Posterior cingulate gyrus (tissue), 11 donors: ENCODE measurements around the gene LPAR6.
"Not testable (repeated sequence)": the region's sequence is repeated elsewhere in the genome, so short reads cannot be mapped to it uniquely, and the experiment has no call there.

Source experiments
- DNase-seq, 10 donors: peaks; one replicate each; pipeline versions ENCODE4 v3.0.0 to v3.0.0-alpha.2; 2020 to 2021; ENCODE audit warnings: mixed read lengths in 3 of 10
- intact Hi-C: fragments of 100-400 bp; cut with DNase I; formaldehyde crosslinking; loops from one replicate; pipeline ENCODE4 v1.15.1; 2023

The LPAR6 gene

GRCh38 chr13:48422003-48422402 is 9.1 kb upstream of the LPAR6 start:
- intact Hi-C loops, DNase-seq: not testable (repeated sequence)

GRCh38 chr13:48415516-48415915 is 2.6 kb upstream of the LPAR6 start:
- no peak for DNase-seq
- intact Hi-C loops: no loop called here

DNA sequence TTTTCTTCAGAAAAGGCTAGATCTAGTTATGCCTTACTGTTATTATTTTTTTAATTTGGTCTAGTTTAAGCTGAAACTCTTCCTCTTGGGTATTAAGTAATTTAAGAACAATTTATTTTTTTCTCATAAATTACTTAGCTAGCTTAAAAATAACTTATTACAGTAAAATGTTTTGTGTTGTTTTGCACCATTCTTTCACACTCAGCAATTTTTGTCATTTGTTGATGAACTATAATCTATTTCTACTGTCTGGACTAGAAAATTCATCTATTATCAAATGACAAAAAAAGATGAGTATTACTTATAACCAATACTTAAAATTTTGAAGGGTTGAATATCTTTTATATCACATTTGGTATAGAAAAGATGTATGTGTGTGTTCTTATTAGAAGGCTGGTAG is 1.6 kb upstream of the LPAR6 start:
- intact Hi-C loops: no loop called here

DNA sequence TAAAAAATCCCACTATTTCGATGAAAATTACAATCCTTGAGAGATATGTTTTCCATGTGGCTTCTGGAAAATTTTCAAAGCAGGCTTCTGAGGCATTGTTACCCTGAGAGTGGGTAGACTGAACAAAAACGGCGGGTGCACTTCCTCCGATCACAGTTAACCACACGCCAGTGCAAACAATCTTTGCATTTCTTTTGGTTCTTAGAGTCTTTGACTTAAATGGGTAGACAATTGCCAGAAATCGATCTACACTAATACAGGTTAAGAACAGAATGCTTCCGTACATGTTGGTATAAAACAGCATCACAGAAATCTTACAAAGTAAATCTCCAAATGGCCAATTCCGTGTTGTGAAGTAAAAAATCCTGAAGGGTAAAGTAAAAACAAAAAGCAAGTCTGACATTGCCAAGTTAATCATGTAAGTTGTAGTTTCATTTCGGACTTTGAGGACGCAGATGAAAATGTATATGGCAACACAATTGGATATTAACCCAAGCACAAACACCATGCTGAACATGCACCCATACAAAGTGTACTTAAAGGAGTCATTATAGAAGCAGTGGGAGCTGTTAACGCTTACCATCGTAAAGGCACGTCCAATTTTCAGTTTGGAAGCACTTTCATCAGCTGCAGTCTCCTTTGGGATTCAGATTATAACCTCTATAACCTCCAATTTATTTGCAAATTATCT is 927 bp downstream of the LPAR6 start:
- no peak for DNase-seq
- intact Hi-C loops: no loop called here

More for the DNA sequence above, 1.6 kb upstream of the LPAR6 start:
- no peak for DNase-seq

DNA sequence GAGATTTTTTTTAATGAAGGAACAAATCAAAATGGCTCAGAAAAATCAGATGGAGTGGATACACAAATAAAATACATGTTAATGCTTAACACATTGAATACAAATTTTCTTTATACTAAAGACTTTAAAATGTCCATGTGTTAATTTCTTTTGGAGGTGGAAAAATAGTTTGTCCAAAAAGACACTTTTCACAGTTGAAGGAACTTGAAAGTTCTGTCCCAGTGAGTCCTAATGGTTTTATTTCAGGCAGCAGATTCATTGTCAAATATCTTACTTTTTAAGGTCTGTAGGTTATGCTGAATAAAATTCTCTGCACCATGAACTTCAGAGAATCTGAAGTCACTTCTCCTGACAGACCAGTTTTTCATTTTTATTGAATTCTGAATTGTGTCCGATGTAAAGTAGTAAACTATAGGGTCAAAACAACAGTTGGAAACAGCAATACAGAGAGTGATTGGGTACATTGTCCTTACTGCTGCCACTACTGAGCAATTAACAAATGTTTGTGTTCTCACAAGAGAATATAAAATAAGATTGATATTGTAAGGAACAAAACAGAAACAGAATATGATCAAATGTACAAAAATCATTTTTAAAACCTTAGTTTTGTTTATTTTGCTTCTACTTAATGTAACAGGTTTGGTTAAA is 1.6 kb downstream of the LPAR6 start:
- intact Hi-C loops: no loop called here
- DNase-seq: no peak

GRCh38 chr13:48410199-48410598 is 2.7 kb downstream of the LPAR6 start:
- DNase-seq: no peak

GRCh38 chr13:48405875-48406274 is 7.0 kb downstream of the LPAR6 start:
- DNase-seq: no peak
- intact Hi-C loops: no loop called here

More at GRCh38 chr13:48410199-48410598, 2.7 kb downstream of the LPAR6 start:
- intact Hi-C loops: no loop called here

- intact Hi-C loops: no loop called here
- DNase-seq: no peak
Observed at GRCh38 chr13:48404952-48405351, 8.0 kb downstream of the LPAR6 start.

GRCh38 chr13:48403913-48404312 is 9.0 kb downstream of the LPAR6 start:
- no peak for DNase-seq
- intact Hi-C loops: no loop called here

DNA sequence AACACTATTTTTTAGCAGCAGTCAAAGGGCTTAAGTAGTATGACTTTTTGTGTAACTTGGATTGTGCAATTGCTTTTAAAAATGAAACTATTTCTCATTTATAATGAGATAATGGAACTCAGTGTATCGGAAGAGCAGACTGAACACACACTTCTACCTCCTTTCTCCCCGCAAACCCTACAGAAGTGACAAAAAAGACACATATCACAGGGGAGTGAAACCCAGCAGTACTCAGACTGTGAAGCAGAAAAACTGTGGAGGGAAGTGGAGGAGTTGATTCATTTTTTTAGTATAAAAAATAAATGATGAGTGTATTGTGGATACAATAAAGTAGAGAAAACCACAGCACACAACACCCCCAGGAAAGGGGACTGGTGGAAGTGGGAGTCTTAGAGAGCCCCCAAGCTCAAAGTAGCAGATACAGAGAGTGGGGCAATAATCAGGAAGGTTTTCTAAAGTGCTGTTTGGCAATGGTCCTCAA is 9.7 kb downstream of the LPAR6 start:
- intact Hi-C loops: no loop called here
- no peak for DNase-seq

GRCh38 chr13:48402325-48402932 is 10.5 kb downstream of the LPAR6 start:
- DNase-seq: no peak
- intact Hi-C loops: no loop called here

- intact Hi-C loops: no loop called here
- no peak for DNase-seq
Observed at GRCh38 chr13:48401480-48401879, 11.4 kb downstream of the LPAR6 start.

DNA sequence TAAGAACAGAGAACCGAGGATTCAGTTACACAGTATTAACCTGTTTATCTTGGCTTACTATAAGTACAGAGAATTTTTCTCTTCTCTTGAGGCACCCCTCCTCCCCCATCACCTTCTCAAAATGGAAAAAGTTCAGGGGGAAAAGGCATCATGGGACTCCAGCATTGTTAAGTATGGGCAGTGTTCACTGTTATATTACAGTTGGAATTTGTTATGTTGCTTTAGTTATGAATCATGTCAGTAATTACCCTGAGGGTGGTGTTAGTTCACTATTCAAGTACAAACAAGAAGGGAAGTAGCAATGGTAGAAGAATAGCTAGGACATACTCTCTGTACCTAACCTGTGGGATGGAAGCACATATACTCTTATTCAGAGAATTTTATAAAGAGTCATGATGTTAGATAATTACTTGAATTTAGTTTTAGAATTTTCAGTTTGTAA is 12.0 kb downstream of the LPAR6 start:
- intact Hi-C loops: no loop called here
- DNase-seq: no peak

- intact Hi-C loops: no loop called here
Observed at GRCh38 chr13:48400090-48400694, 12.7 kb downstream of the LPAR6 start.

DNA sequence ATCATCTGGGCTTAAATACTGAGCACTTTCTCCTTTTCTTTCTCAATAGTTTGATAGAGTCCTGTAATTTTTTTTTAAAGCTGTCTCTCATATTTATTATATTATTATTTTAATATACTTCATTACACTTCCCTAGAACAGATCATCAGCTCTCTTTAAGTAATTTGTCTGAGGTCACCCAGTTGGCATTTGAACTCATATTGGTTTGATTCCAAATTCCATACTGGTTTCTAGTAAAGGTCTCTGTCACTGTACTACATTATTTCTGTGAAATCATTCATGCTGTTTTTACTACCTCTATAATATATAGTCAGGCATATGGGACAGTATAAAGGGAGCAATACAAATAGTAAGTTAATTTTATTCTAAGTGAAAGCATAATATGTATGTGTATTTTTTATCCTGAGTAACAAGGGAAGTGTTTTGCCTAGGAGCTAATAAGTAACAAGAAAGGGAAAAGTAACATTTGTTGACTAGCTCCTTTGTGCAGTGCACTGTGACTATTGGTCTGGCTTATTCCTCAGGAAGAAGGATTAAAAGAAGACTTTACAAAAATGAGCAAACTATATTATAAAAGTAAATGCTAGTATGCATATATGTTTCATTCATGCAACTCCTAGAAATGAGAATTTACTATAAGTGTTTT is 14.3 kb downstream of the LPAR6 start:
- no peak for DNase-seq
- intact Hi-C loops: no loop called here

More at GRCh38 chr13:48400090-48400694, 12.7 kb downstream of the LPAR6 start:
- DNase-seq: no peak

DNA sequence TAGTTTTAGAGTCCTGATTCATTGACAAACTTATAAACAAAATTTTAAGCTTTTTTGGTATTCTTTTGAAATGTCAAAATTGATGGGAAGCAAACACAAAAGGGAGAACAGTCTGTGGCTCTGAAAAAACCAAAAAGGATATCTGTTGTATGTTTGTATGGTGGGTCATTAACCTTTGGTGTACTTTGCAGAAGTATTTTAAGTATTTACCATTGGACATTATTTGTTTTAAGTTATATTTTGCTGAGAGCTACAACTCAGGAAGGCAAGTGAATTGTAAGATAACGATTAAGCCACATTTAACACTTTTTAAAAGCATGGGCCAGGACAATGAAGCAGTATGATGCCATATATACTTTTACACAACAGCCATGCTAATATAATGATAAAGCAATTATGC is 15.2 kb downstream of the LPAR6 start:
- no peak for DNase-seq
- intact Hi-C loops: no loop called here

- DNase-seq: no peak
- intact Hi-C loops: no loop called here
Observed at GRCh38 chr13:48393698-48394085, 19.2 kb downstream of the LPAR6 start.

- DNase-seq: no peak
- intact Hi-C loops: no loop called here
Observed at GRCh38 chr13:48393030-48393697, 19.7 kb downstream of the LPAR6 start.

DNA sequence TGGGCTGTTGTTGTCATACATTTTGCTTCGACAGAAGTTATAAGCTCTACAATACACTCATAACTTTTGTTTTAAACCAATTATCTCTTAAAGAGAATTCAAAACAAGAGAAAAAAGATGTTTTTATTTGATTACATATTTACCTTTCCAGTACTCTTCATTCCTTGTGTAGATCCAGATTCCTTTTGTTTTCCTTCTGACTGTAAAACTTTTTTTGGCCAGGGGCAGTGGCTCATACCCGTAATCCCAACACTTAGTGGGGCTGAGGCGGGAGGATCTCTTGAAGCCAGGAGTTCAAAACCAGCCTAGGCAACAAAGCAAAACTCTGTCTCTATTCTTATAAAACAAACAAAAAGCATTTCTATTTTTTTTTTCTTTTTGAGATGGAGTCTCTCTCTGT is 21.7 kb downstream of the LPAR6 start:
- intact Hi-C loops: no loop called here
- no peak for DNase-seq

DNA sequence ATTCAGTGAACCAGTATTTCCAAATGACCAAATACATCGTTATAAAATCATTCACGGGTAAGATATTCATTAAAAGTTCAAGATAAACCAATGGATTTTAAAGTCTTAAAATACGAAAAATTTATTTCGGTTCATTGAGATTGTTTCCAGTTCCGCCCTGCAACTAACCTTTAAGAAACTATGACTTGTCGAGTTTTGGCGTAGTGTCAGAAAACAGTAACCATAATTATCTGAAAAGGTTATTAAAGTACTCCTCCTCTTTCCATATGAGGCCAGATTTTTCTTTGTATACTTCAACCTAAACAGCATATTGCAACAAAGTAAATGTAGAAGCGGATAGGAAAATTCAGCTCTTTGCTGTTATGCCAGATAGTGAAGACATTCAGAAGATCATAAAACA is 26.1 kb downstream of the LPAR6 start:
- intact Hi-C loops: no loop called here
- no peak for DNase-seq
